Peyer's patch (tissue), 4 donors: ENCODE results near the gene NELFCD.

Source experiments
- POLR2A ChIP-seq, 2 donors: fragments of 450-650 bp; IDR thresholded peaks; one replicate each; pipeline ENCODE4 v1.5.1; 2017; ENCODE audit warnings: antibody characterized with exemption in 2 of 2, mild to moderate bottlenecking in 2 of 2, moderate library complexity in 2 of 2
- TF ChIP-seq, protein P1 (sequence below), 6 experiments: fragments of 450-650 bp in 4 of 6; fragments of 200-600 bp in 2 of 6; sonication (generic) in 1 of 6; IDR thresholded peaks; one replicate each; pipeline ENCODE4 v1.5.1; 2017 to 2019; ENCODE audit warnings: antibody characterized with exemption in 6 of 6, mild to moderate bottlenecking in 3 of 6, moderate library complexity in 1 of 6

DNA sequence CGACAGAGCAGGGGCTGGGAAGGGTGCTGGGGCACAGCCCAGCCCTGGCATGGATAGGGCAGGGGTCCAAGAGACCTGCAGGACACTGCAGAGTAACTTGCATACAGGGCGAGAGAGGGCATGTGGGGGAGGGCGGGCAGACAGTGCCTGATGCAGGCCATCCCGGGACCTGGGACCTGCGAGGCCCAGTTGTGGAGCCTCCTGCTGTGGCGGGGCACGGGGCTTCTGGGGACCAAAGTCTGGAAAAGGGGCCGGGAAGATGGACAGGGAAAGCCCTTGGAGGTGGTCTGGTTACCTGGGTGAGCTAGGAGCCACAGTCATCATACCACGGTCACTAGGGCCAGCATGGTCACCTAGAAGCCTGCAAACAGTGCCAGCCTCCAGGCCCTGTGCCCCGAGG is 37.8 kb downstream of the NELFCD start:
- TF ChIP-seq POLR2A (IDR thresholded peaks at IDR 0.05) = no peak
- TF ChIP-seq, protein P1, sequence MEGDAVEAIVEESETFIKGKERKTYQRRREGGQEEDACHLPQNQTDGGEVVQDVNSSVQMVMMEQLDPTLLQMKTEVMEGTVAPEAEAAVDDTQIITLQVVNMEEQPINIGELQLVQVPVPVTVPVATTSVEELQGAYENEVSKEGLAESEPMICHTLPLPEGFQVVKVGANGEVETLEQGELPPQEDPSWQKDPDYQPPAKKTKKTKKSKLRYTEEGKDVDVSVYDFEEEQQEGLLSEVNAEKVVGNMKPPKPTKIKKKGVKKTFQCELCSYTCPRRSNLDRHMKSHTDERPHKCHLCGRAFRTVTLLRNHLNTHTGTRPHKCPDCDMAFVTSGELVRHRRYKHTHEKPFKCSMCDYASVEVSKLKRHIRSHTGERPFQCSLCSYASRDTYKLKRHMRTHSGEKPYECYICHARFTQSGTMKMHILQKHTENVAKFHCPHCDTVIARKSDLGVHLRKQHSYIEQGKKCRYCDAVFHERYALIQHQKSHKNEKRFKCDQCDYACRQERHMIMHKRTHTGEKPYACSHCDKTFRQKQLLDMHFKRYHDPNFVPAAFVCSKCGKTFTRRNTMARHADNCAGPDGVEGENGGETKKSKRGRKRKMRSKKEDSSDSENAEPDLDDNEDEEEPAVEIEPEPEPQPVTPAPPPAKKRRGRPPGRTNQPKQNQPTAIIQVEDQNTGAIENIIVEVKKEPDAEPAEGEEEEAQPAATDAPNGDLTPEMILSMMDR (IDR thresholded peaks at IDR 0.05) = no peak
